Gastrocnemius medialis (tissue), 4 donors: ENCODE measurements around the gene ITGB7.

Experiments used
- CTCF ChIP-seq, 5 experiments: fragments of 450-650 bp in 3 of 5; fragments of 200-600 bp in 2 of 5; sonication (generic) in 2 of 5; IDR thresholded peaks in 4 of 5; conservative IDR thresholded peaks in 1 of 5; 1 replicate in 4 of 5; 2 replicates in 1 of 5; pipeline ENCODE4 v1.5.1; 2016 to 2019; ENCODE audit warnings: antibody characterized with exemption in 5 of 5, mild to moderate bottlenecking in 3 of 5, moderate library complexity in 3 of 5
- POLR2A ChIP-seq, 2 donors: fragments of 450-650 bp; IDR thresholded peaks; one replicate each; pipeline ENCODE4 v1.6.1; 2017; ENCODE audit warnings: antibody characterized with exemption in 2 of 2, mild to moderate bottlenecking in 2 of 2, moderate library complexity in 2 of 2

GRCh38 chr12:53255996-53256395 is 48.9 kb upstream of the ITGB7 start:
- TF ChIP-seq CTCF (IDR thresholded peaks at IDR 0.05 in 4 of 5, conservative IDR thresholded peaks at IDR 0.05 in 1 of 5) = no peak
- TF ChIP-seq POLR2A (IDR thresholded peaks at IDR 0.05) = no peak
